H4 (cell line): ENCODE results near the gene CPT1B. TPM values are rescaled to one million over a fixed set of nuclear protein-coding genes. Genes with fewer than 3 reads are reported as not detected.
"Not testable (repeated sequence)": the region's sequence is repeated elsewhere in the genome, so short reads cannot be mapped to it uniquely, and the experiment has no call there.

Source experiments
- DNase-seq: peaks from one replicate; pipeline ENCODE4 v3.0.0-alpha.2; 2015; ENCODE audit warnings: low spot score
- total RNA-seq: library from RNA; depleted of rRNA; stranded (reverse); fragments of >200 nt; shearing (Covaris generic); gene quantifications from 2 replicates; pipeline ENCODE4 v1.2.3, GENCODE V29; 2014

The CPT1B gene
- total RNA-seq, 1 experiment from 2014 or later: 2.0 TPM

DNA sequence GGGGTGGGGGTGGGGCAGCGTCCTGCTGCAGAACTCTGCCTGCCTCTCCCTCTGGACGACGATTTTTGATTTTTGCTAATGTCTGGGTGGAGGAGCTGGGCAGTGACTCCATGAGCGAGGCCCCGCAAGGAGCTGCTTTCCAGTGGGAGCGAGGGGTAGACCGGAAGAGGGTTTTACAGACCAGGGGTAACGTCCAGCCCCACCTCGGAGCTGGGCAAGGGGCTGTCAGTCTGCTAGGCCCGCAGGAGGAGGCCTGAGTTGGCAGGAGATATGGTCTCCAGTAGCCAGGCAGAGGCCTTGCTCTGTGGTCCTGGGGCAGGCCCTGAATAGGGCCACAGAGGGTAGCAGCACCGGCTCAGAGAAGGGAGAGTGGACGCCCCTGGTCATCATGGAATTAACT is 31.4 kb upstream of the CPT1B start:
- DNase-seq: no peak

DNA sequence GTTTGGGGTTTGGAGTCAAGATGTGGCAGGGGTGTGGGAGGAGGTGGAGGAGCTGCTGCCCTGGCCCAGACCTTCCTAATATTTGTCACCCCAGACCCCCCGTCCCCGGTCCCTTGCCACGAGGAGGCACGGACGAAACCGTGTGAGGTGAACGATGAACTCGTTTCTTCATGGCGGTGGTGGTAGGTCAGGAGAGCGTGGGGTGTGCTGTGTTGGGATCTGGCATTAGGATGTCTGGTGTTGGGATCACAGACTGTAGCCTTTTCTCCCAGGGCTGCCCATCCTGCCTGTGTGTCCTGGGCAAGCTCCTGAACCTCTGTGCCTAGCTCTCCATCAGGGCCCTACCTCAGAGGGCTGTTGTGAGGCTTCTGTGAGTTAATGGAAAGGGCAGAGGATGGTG is 30.8 kb upstream of the CPT1B start:
- no peak for DNase-seq

DNA sequence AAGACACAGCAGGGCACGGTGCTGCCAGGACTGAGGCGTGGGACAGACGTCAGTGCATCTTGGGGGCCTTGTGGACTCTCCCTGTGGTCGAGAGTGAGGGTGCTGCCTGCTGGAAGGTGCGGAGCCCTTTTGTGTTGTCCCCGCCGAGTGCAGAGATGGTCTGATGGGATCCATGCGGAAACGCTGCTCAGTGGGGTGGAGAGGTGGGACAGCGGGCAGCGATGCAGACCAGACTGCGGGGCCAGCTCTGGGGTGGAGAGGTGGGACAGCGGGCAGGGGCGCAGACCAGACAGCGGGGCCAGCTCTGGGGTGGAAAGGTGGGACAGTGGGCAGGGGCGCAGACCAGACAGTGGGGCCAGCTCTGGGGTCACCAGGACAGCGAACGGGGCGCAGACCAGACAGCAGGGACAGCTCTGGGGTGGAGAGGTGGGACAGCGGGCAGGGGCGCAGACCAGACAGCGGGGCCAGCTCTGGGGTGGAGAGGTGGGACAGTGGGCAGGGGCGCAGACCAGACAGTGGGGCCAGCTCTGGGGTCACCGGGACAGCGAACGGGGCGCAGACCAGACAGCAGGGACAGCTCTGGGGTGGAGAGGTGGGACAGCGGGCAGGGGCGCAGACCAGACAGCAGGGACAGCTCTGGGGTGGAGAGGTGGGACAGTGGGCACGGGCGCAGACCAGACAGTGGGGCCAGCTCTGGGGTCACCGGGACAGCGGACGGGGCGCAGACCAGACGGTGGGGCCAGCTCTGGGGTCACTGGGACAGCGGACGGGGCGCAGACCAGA is 30.0 kb upstream of the CPT1B start:
- DNase-seq: not testable (repeated sequence)

DNA sequence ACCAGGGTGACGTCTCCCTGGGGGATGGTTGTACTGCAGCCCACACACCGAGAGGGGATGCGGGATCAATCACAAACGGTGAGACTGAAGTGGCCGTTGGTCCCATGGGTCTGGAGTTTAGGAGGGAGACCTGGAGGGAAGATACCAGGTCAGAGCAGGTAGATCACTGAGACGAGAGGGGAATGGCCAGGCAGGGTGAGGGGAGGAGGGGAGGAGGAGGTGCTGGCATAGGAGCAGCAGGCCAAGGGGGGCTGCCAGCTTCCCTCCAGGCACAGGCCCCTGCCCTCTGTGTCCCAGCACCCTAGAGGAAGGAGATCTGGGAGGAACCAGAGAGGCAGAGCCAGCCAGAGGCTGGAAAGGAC is 29.4 kb upstream of the CPT1B start:
- DNase-seq: no peak

DNA sequence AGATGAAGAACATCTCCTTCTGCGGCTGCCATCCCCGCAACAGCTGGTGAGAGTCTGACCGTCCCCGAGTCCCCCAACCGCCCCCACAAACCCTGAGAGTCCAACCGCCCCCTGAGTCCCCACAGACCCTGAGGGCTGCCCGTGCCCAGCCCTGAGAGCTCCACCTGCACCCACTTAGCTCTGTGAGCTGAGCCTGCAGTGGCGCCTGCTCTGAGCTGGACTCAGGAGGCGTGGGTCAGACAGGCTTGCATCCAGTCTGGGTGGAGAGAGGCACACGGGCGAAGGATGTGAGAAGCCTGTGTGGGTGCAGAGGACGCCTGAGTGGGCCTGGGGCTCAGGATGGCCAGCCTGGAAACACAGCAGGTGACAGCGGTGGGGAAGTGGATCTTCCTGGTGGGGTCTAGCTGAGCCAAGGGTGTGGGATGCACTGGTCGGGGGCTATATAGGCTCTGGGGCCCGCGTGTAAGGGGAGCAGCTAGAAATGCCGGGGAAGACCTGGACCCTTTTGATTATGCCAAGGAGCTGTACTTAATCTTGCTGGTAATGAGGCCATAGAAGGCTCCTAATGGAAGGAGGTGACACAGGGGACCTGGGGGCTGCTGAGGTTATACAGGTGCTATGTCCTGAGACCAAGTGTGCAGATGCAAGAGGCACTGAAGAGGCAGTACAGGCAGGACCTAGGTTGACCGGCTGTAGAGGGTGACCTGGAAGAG is 28.9 kb upstream of the CPT1B start:
- DNase-seq: no peak

DNA sequence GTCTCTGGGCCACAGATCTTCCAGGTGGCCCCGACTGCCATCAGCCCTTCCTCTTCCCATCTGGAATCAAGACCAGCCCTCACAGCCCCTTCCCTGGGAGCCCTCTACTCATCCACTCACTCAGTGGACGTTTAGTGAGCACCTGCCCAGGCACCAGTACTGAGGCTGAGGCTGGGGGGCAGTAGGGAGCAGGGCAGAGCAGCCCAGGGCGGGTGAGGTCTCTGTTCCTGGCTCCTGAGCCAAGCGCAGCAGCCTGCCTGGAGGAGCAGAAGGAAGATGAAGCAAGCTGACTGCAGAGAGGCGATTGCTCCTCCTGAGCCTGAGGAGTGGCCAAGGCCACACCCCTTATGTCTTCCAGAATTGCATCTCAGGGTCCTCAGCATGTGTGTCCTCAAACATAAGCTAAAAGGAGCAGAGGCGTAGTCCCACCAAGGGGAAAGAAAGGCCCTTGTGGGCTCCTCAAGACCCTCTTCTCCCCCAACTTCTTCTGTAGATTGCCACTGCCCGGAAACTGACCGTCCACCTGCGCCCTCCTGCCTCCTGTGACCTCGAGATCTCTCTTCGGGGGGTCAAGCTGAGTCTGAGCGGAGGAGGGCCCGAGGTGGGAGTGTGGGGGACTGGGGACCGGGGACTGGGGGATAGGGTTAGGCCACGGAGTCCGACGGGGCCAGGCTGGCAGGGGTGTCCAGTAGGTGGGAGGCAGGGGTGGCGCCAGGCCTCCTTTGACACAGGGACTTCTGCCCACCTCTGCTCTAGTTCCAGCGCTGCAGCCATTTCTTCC is 28.1 kb upstream of the CPT1B start:
- DNase-seq: no peak

DNA sequence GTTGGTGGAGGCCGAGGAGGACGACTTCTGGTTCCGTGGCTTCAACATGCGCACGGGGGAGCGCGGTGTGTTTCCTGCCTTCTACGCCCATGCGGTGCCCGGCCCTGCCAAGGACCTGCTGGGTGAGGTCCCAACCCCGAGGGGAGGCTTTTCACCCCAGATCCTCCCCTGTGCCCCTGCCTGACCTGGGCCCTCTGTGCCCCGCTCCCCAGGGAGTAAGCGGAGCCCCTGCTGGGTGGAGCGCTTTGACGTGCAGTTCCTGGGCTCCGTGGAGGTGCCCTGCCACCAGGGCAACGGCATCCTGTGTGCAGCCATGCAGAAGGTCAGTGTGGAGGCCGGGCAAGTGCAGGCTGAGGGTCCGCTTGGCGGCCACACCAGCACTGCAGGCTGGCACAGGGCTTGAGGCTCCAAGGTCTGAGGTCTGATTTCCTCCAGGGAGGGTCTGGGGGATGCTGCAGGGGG is 27.4 kb upstream of the CPT1B start:
- DNase-seq: no peak

DNA sequence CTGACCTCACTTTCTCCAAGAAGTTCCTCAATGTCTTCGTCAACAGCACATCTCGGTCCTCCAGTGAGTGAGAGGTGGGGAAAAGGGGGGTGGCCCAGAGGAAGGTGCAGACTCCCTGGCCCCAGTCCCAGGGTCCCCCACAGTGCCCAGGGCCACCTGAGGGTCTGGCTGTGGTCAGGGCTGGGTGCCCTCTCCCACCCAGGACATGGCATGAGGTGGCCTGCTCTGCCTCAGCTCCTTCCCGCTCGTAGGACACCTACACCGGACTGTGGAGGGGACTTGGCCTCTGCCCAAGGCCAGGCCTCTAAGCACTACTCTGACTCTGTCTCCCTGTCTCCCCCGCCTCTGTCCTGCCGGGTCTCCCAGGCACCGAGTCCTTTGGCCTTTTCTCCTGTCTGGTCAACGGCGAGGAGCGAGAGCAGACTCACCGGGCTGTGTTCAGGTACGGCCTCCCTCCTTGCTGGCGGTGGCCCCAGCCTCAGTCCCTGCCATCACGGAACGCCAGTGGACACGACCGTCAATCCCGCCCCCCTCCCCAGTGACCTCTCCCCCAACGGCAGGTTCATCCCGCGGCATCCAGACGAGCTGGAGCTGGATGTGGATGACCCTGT is 26.9 kb upstream of the CPT1B start:
- no peak for DNase-seq

DNA sequence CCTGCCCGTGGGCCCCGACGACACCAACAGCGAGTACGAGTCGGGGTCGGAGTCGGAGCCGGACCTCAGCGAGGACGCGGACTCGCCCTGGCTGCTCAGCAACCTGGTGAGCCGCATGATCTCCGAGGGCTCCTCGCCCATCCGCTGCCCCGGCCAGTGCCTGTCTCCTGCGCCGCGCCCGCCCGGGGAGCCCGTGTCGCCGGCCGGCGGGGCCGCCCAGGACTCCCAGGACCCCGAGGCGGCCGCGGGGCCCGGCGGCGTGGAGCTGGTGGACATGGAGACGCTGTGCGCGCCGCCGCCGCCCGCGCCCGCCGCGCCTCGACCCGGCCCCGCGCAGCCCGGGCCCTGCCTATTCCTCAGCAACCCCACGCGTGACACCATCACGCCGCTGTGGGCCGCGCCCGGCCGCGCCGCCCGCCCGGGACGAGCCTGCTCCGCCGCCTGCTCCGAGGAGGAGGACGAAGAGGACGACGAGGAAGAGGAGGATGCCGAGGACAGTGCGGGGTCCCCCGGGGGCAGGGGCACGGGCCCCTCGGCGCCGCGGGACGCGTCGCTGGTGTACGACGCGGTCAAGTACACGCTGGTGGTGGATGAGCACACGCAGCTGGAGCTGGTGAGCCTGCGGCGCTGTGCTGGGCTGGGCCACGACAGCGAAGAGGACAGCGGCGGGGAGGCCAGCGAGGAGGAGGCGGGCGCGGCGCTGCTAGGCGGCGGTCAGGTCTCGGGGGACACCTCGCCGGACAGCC is 26.2 kb upstream of the CPT1B start:
- DNase-seq: no peak

DNA sequence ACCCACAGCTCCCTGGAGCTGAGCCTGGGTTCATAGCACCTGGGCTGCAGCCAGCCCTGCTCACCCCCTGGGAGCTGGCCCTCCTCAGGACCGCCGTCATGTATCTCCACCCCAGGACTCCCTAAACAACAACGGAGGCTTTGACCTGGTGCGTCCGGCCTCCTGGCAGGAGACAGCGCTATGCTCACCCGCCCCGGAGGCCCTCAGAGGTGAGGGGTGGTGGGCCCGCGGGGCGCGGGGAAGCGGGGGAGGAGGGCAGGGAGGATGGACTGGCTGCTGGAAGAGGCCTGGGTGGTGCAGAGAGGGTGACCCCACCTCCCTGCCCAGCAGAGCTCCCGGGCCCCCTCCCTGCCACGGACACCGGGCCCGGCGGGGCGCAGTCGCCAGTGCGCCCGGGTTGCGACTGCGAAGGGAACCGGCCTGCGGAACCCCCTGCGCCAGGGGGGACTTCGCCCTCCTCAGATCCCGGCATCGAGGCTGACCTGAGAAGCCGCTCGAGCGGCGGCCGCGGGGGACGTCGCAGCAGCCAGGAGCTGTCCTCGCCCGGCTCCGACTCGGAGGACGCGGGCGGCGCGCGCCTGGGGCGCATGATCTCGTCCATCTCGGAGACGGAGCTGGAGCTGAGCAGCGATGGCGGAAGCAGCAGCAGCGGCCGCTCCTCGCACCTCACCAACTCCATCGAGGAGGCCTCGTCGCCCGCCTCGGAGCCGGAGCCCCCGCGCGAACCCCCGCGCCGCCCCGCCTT is 25.5 kb upstream of the CPT1B start:
- DNase-seq: no peak

DNA sequence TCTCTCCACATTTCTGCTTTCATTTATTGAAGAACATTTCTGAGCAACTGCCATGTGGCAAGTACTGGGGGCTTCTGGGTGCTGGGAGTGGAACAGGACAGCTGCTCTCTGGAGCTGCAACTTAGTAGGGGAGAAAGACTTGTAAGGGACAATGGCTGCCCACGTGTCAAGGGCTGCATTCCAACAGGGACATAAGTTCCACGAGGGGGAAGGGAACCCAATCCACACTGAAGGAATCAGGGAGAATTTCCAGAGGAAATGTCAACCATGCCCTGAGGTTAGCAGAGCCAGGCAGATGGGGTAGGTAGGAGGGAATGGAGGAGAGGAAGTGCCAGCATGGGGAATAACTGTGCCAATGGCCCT is 24.1 kb upstream of the CPT1B start:
- DNase-seq: no peak

DNA sequence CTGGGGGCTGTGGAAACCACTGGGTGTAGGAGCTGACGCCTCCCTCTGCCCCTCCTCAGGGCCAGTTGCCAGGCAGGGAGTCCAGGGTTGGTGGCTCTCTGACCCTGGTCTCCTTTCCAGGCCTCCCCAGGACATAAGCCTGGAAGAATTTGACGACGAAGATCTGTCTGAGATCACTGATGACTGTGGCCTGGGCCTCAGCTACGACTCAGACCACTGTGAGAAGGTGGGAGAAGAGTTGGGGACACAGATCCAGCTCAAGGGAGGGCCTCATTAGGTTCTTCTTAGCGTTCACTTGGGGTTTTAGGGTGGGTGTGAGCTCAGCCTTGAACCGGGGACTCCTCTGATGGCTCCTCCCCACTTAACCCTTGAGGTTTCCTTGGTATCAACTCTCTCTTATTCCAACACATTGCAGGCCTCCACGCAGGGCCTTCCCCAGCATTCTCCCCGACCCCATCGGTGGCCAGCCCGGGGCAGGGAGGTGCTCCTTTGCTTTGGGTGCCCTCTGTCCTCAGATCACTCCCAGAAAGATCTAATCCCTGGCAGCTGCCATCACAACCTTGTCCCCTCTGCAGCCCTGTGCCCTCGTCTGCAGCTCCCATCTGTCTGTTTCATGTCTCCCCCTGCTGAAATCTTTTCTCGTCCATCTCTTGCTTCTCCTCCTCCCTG is 23.6 kb upstream of the CPT1B start:
- DNase-seq: no peak

DNA sequence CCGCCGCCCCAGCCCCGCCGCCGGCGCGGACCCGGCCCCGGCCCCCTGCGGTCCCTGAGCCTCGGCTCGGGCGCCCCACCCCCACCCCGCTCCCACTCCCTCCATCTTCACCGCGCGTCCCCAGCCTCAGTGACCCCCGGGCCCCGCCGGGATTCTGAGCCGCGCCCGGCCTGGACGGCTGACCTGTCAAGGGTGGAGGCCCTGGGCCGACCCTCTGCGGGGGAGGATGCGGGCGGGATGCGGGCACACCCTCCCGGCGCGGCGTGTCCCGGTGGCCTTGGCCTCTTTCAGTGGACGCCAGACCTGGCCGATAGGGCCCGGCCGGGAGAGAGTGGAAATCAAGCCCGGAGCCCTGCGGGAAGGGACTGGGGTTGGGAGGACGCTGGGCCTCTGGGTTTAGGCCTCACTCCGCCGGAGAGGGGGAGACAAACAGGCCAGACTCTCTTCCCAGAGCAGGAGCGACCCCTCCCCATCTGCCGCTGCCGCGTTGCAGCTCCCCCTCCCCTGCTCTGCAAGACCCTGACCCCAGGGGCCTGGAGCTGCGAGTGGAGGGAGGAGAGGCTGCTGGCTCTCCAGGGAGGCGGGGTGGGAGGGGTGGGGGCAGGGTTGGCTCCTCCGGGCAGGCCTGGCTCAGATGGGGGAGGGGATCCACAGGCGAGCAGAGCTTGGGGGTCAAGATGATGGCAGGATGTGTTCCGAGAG is 22.9 kb upstream of the CPT1B start:
- no peak for DNase-seq

DNA sequence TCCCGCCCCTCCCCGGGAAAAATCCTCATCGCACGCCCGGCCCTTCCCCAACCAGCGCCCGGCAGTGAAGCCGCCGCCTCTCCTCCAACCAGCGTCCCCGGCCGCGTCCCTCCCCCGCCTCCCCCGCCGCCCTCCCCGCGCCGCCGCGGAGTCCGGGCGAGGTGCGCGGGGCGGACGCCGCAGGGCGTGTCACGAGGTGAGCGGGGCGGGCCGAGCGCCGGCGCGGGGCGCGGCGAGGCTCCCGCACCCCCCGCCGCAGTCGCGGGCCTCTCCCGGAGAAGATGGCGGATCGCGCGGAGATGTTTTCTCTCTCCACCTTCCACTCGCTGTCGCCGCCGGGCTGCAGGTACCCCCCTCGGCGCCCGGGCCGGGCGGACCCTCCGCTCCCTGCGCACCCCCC is 22.3 kb upstream of the CPT1B start, which contains the start of gene MAPK8IP2:
MAPK8IP2 (plus strand) TSS at position 256 of the 400 bp plus-strand sequence; CDS start at position 282, 26 bp downstream.
- DNase-seq: no peak

DNA sequence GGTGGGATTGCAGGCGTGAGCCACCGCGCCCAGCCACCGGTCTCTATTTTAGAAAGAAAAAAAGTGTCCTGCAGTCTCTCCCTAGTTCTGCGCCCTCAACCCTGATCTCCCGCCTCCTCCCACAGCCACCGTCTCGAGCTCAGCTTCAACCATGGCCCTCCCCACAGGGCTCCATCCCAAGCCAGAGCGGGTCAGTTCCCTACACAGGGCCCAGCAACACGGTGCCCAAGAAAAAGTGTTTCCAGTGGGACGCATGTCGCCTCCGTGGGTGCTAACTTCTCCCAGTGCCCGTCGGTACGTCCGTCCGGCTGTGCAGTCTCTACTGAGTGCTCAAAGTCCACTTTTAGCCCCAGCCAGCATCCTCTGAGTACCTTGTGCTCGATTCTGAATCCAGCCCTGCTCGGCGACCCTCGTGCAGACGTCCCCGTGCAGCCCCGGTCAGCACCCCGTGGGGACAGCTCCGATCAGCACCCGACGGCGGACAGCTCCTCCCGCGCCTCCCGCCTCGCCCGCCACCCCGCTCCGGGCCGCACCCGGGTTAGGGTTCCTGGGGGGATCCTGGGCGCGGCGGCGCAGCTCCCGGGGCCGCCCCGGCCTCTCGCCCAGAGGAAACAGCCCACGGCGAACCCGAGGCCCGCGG is 21.7 kb upstream of the CPT1B start:
- no peak for DNase-seq

DNA sequence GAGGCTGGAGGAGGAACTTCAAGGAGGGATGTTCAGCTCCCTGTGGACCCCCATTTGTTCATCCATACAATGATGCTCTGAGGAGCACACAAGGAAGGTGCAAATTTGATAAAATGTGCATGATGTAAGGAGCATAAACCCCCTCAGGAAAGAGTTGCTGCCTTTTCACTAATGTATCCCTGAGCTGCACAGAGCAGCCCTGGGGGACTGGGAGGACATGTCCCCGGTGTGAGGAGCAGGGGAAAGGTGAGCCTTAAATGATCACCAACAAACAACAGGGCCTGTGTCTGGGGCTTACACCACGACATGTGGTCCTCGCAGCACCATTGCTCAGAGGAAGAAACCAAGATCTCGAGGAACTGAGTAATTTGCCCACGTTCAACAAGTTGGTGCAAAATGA is 18.9 kb upstream of the CPT1B start:
- DNase-seq: no peak

DNA sequence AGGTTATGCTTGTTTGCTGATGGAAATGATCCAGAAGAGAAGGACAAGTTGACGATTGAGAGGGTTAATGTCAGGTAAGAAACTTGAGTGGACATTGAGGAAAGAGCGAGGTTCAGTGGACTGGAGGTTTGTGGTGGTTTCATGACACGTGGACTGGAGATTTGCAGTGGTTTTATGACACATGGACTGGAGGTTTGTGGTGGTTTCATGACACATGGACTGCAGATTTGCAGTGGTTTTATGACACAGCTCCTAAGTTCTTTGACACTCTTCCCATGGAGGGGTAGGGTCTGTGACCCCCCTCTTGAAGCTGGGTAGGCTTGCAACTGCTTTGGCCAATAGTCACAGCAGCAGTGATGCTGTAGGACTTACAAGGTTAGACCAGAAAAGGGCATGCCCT is 17.0 kb upstream of the CPT1B start:
- no peak for DNase-seq

DNA sequence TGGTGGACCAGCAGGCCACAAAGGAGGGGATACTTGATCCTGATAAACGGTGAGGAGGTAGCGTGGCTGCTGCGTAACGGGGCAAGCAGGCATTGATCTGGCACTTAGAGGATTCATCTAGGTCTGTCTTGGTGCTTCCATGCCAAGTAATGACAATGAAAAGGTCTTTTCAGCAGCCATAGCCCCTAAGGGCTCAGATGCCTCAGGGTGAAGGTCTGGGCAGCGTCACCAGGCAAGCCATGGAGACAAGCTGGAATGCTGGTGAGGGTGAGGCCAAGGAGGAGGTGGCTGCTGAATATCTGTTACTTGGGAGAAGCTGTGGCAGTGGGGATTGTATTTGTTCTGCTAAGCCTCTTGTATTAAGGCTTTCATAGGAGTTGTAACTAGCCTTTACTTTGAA is 9.2 kb upstream of the CPT1B start:
- DNase-seq: no peak

DNA sequence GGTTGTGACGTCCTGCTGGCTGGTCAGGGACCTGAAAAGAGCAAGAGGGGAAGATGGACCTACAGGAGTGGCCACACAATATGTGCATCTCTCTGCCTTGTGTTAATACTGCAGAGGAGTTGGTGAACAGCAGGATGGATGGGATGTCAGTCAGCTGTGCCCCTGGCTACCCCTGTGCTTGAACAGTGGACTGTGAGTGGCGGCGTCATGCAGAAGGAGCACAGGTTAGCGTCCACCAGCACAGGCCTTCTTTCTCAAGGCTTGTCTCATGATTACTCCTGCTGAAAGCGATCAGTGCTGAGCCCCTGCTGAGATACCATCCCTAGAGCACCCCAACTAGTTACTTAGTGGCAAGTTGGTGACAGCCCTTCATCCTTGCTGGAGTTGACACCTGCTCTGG is 8.2 kb upstream of the CPT1B start:
- DNase-seq: no peak
